ENCODE data around the gene BBS9.

BBS9 gene

DNA sequence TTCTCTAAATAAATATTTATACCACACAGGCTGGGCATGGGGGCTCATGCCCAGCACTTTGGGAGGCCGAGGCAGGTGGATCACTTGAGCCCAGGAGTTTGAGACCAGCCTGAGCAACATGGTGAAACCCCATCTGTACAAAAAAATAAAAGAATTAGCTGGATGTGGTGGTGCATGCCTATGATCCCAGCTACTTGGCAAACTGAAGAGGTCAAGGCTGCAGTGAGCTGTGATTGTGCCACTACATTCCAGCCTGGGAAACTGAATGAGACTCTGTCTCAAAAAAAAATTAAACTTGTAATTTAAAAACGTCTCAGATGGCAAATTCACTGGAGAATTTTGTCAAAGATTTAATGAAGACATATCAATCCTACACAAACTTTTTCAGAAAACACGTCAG, 498.4 kb downstream of the BBS9 start:
- DNase-seq, result no peak

- DNase-seq, result no peak
Measured at GRCh38 chr7:33628894-33629293, 499.5 kb downstream of the BBS9 start.

DNA sequence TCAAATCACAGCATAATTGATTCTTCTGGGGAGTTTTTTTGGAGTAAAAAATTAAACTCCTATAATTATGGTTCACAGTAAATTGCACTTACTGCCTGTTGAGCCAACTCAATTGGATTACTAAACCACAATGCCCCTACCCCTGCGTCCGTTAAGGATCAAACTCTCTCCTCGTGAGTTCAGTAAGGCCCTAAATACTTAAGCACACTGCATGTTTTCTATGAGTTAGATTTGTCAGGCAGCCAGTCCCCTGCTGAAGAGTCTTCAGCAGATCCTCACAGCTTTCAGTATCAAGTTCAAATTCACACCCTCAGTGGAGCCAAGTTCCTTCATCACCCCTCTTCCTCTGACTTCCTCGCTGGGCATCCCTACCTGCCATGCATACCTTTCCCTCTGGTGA, 501.0 kb downstream of the BBS9 start:
- no peak for DNase-seq

DNA sequence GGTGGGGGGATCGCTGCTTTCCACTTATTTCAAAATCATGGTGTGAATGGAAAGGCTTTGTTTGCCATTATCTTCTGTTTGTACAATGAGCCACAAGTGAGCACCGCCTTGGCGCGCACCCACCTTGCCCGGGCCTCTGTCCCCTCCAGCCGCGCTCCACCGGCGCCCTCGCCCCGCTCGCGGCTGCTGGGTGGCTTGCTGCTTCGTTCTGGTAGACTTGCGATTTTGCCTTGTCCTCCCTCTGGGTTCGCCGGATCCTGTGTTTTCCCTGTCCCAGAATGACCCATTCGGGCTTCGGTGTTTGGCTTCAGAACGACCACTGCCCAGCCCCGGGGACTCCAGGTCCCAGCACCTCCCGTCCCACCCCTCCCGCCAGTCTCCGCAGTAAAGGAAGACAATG, 503.0 kb downstream of the BBS9 start:
- DNase-seq, result no peak

GRCh38 chr7:33632840-33633525, 503.6 kb downstream of the BBS9 start:
- no peak for DNase-seq

DNA sequence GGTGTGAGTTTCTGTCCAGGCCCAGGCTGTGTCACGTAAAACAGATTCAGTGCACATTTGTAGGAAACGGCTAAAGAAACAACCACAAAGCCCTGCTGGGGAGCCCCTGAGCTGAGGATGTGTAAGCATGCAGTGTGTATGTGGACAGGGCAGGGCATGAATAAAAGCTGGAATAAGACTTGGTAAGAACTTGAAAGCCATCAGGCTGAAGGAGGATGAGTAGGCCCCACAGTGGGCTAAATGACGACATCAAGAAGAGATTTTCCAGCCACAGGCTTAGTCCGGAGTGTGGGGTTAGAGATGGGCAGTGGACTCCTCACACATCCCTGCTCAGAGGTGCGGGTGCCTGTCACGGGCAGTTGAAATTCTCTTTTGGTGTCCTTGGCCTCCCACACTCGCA, 505.2 kb downstream of the BBS9 start:
- no peak for DNase-seq

DNA sequence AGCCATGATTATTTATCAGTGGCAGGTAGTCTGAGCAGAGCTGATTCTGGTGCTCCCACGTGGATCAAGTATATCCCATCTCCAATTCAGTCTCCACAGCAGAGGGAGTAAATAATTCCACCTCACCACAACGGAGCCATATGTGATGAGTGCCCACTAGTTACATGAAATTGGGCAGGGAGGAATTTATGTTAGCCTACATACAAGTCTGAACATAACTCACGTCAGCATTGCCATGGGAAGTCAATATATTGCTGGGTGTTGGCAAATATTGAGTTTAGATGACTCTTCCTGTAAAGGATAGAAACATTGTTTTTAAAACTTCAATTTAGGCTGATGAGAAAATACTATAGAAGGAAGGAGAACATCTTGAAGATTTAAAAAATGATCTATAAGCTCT, 507.0 kb downstream of the BBS9 start:
- no peak for DNase-seq

DNA sequence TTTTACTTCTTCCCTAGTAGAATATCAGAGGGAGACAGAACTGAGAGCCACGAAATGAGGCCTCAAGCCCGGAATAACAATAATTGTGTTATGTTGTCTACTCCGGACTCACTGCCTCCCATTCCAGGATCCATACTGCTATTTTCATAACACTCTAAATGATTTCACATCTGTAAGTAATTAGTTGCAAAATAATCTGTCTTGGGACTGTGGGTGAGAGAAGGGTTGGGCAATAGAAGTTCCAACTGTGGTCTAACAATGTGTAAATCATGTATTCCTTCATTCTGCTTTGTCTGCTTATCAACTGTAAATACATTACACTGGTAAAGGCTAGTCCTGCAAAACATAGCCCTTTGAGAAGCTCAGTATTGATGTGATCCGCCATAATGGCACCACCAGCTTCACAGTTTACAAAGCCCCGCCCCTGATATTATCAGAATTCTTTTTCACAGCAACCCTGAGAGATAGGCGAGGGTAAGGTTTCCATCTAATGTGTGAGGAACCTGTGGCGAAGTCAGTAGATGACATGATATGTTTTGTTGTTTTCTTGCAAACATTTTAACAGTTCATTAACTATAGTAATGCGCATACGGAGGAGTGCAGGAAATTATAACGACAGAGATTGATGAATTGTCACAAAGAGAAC, 510.3 kb downstream of the BBS9 start:
- DNase-seq, result no peak

DNA sequence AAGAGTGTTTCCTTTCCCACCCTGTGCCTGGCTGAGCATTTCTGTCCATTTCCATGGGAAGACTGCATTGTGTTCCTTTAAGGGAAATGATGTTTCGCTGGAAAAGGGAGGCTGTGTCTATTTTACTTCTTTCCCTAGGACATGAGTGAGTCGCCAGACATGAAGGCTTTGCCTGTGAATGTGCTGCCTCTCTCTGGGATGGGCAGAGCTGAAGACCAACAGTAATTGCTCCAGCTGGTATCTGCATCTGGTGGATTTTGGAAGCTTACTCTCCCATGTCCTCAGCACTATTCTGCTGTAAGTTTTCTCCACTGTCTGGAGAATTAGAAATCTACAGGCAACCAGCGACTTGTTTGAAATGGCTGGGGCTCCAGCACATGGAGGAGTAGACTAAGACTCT, 511.4 kb downstream of the BBS9 start:
- DNase-seq, result no peak

- no peak for DNase-seq
Measured at GRCh38 chr7:33642312-33642711, 512.9 kb downstream of the BBS9 start.

GRCh38 chr7:33643530-33643929, 514.2 kb downstream of the BBS9 start:
- no peak for DNase-seq

- no peak for DNase-seq
Measured at GRCh38 chr7:33644489-33644888, 515.1 kb downstream of the BBS9 start.

DNA sequence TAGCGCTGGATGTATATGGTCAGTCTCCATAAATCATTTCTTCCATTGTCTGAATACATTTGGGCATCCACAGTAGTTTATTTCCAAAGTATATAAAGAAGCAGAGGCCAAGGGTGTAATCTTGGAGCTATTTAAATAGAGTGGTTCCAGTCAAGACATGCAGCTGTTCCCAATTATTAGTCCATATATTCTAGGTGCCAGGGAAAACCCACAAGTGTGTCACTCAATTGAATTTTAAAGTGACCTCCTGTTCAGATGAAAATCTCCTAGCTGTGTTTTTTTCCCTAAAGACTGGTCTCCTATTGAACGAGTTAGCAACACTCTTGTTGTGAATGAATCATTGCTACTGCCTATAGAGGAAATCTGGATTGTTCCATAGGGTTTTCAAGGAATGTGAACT, 515.7 kb downstream of the BBS9 start:
- DNase-seq, result no peak

- no peak for DNase-seq
Measured at GRCh38 chr7:33646166-33646565, 516.8 kb downstream of the BBS9 start.

DNA sequence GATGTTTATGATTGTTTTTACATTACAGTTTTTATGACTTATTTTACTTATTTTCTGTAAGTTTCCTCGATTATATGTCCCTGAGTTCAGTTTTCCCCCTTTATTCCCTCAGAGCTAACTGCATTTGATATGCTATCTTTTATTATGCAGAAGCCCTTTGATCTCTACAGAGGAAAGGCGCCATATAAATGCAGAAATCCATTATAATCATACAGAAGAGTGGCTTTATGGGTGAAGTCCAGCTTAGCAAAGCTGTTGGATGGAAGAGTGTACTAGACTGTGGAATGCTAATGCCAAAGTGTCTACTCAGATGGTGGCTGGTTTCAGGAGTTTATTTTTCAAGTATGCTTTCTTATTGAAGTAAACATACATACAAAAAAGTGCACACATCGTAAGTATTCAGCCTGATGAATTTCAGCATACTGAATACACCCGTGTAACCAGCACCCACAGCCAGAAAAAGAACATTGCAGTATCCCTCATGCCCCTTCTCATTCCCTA, 517.6 kb downstream of the BBS9 start:
- DNase-seq, result no peak

DNA sequence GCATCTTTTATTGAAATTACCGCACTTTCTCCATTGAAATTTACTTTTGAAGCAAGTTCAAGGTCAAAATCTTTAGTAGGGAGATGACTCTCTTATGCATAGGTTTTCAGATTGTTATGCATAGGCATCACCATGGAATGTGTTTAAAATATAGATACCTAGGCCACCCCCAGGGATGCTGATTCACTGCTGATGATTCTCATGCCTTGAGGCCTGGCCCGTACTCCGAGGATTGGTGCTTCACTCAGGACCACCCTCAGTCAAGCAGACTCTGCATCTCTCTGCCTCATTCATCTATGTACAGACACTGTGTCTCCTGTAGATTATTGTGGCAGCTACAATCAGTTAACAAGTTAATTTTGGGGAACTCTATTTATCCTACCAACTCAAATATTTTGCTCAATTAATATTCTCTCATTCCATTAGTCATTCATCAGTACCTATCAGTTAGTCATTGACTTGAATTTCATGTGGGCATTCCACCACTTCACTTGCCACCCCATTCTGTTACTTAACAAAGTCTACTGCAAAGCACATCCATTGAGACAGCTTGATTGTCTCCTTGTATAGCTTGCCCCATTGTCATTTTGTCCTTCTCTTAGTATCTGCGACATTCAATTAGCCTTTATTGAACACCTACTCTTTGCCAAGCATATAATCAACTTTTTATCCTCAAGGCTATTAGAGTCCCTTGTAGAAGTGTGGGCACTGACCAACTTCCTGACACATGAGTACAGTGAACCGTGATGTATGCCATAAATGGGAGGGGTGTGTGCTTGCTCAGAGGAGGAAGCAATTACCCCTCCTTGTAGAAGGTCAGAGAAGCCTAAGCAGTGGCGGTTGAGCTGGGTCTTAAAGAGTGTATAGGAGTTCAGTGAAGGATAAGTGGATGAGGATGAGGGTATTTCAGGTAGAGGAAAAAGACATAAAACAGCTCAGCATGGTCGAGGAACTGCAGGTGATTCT, 520.4 kb downstream of the BBS9 start:
- no peak for DNase-seq

DNA sequence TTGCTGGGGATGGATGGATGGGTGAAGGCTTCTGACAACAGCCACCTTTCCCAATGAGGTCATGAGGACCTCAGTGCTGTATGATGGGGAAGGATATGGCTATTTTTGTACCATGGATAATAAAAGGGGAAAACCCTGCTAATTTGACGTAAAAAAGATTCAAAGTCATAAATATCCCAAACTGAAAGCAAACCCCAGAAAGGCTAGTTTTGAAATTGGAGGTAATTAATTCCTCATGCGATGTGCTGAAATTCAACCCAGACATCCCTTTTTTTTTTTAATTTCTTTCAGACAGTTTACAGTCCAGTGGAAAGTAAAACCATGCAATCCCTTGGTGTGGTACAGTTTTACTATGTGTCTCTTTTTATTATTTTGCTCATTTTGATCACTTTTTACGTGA, 521.5 kb downstream of the BBS9 start:
- no peak for DNase-seq

DNA sequence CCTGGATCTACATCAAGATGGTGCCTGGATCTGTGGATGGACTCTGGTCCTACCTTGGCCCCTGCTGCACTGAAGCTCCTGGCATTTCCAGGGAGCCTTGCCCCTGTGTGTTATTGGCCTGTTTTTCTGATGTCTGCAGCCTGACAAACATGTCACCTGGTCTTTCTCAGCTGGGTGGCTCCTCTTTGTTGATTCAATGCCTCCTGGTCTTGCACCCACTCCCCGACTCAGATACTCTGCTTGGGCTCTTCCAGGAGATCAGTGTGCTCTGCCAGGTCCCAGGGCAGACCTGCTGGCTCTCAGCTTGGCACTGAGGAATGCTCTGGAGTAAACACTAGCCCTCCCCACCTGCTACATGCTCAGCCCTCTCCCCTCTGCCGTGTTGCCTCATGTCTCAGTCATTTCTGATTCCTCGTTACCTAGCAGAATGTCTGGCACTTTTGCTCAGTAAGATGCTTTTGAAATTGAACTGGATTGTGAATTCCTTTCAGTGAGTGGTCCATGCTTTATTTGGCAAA, 522.7 kb downstream of the BBS9 start:
- no peak for DNase-seq

DNA sequence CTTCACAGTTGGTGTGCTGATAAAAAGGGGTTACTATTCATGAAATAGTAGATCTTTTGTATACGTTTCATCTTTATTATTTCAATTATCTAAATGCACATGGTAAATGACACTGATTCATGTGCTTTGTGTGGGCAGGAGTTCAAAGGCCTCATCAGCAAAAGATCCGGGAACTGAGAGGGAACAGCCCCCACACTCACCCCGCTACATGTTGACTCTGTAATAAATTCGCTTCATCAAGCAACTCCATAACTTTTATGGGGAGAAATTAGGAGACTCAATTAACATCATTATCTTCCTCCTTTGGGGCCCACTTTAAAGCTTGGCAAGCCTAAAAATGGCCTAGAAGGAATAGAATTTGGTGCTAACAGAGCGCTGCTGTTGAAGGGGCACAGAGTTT, 525.3 kb downstream of the BBS9 start:
- no peak for DNase-seq
